HG03159 (cell line): ENCODE measurements around the gene RADX.
"Not testable (repeated sequence)": the region's sequence is repeated elsewhere in the genome, so short reads cannot be mapped to it uniquely, and the experiment has no call there.

Source experiments
- ATAC-seq: cut with Tn5 transposase; IDR thresholded peaks from one replicate; pipeline ENCODE4 v1.9.1; 2021; ENCODE audit warnings: mild to moderate bottlenecking, moderate library complexity; ENCODE audit not compliant: unreplicated experiment

RADX gene

GRCh38 chrX:106611679-106612392, at the start of gene RADX:
Gene RADX (plus strand): TSS chrX:106611978. CDS start chrX:106612081, 103 bp downstream.
- ATAC-seq: peak; percentile 97

GRCh38 chrX:106564986-106565385, 46.8 kb upstream of the RADX start:
- no peak for ATAC-seq

GRCh38 chrX:106566362-106566761, 45.4 kb upstream of the RADX start:
- no peak for ATAC-seq

- no peak for ATAC-seq
These were observed 29.9 kb upstream of the RADX start for GRCh38 chrX:106581856-106582255.

GRCh38 chrX:106585478-106585877, 26.3 kb upstream of the RADX start:
- ATAC-seq: no peak

GRCh38 chrX:106588801-106589200, 23.0 kb upstream of the RADX start:
- ATAC-seq: peak; percentile 52

- ATAC-seq: no peak
These were observed 12.4 kb upstream of the RADX start for GRCh38 chrX:106599411-106599810.

- ATAC-seq: no peak
These were observed 5.2 kb upstream of the RADX start for GRCh38 chrX:106606571-106606970.

GRCh38 chrX:106608016-106608415, 3.8 kb upstream of the RADX start:
- no peak for ATAC-seq

- peak; percentile 14 for ATAC-seq
These were observed 480 bp upstream of the RADX start for GRCh38 chrX:106611317-106611678.

- peak; percentile 21 for ATAC-seq
These were observed 600 bp downstream of the RADX start for GRCh38 chrX:106612393-106612763.

GRCh38 chrX:106613277-106613676, 1.5 kb downstream of the RADX start:
- no peak for ATAC-seq

GRCh38 chrX:106615041-106615440, 3.3 kb downstream of the RADX start:
- ATAC-seq: no peak

- ATAC-seq: no peak
These were observed 8.0 kb downstream of the RADX start for GRCh38 chrX:106619797-106620196.

GRCh38 chrX:106621836-106622235, 10.1 kb downstream of the RADX start:
- no peak for ATAC-seq

GRCh38 chrX:106626789-106627188, 15.0 kb downstream of the RADX start:
- ATAC-seq: no peak

GRCh38 chrX:106631615-106632014, 19.8 kb downstream of the RADX start:
- no peak for ATAC-seq

- peak; percentile 97 for ATAC-seq
These were observed 38.0 kb downstream of the RADX start for GRCh38 chrX:106649523-106650428.

- not testable (repeated sequence) for ATAC-seq
These were observed 41.8 kb downstream of the RADX start for GRCh38 chrX:106653625-106654024.

GRCh38 chrX:106670631-106671030, 58.9 kb downstream of the RADX start:
- no peak for ATAC-seq

- no peak for ATAC-seq
These were observed 60.7 kb downstream of the RADX start for GRCh38 chrX:106672527-106672926.

- ATAC-seq: no peak
These were observed 68.9 kb downstream of the RADX start for GRCh38 chrX:106680716-106681115.
